Ectodermal cell (in vitro differentiated cells): ENCODE measurements around the gene SNX6.
"Not testable (repeated sequence)": the region's sequence is repeated elsewhere in the genome, so short reads cannot be mapped to it uniquely, and the experiment has no call there.

Experiments used
- H3K27ac ChIP-seq: 2 replicates; pipeline ENCODE4 v1.7.0; 2013; ENCODE audit warnings: mild to moderate bottlenecking, low read depth, low read length; ENCODE audit not compliant: insufficient read depth, poor library complexity, severe bottlenecking
- H3K27me3 ChIP-seq: 2 replicates; pipeline ENCODE4 v1.7.0; 2013; ENCODE audit warnings: mild to moderate bottlenecking, low read length; ENCODE audit not compliant: insufficient read depth, control insufficient read depth, poor library complexity, severe bottlenecking
- H3K36me3 ChIP-seq: one replicate; pipeline ENCODE4 v1.7.0; 2013; ENCODE audit warnings: low read length; ENCODE audit not compliant: control insufficient read depth, insufficient read depth
- H3K4me1 ChIP-seq: one replicate; pipeline ENCODE4 v1.7.0; 2013; ENCODE audit warnings: low read length; ENCODE audit not compliant: control insufficient read depth, insufficient read depth
- H3K4me3 ChIP-seq: 2 replicates; pipeline ENCODE4 v1.7.0; 2013; ENCODE audit warnings: low read depth, low read length, control low read depth; ENCODE audit not compliant: insufficient read depth
- H3K9me3 ChIP-seq: 2 replicates; pipeline ENCODE4 v1.7.0; 2013; ENCODE audit warnings: mild to moderate bottlenecking, low read length, moderate library complexity; ENCODE audit not compliant: control insufficient read depth
- WGBS, 2 experiments: methylation state at CpG; one replicate each; pipeline ENCODE4 v1.1.7; 2013; ENCODE audit warnings: missing lambda C conversion rate in 2 of 2; 5-methylcytosine and 5-hydroxymethylcytosine counted together

The SNX6 gene

DNA sequence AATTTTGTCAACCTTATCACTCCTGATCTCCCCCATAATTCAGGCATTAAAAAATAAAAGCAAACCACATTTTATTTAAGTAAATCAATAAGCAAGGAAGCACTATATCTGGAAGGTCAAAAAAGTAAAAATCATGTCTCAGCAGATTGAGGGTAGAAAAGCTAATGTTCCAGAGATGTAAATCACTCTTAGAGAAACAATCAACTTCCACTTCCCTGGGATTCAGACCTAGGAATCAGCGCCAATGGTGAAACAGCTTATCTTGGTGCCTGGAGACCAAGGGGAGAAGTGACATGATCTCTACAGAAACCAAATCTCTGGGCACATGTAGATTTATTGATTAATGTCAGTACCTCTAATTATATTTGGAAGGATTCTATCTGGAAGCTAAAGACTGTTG is 10.9 kb upstream of the SNX6 start:
- Histone ChIP-seq H3K36me3 (no peaks in the 10 kb centered on the region), H3K4me3 (no peak overlapping the region), H3K27ac (no peak overlapping the region), H3K27me3 (no peaks in the 10 kb centered on the region), H3K9me3 (no peaks in the 10 kb centered on the region), H3K4me1 (no peaks in the 10 kb centered on the region)
- 78 to 83% methylated on average over 1 of the region's 1 CpG for WGBS, 2 experiments

DNA sequence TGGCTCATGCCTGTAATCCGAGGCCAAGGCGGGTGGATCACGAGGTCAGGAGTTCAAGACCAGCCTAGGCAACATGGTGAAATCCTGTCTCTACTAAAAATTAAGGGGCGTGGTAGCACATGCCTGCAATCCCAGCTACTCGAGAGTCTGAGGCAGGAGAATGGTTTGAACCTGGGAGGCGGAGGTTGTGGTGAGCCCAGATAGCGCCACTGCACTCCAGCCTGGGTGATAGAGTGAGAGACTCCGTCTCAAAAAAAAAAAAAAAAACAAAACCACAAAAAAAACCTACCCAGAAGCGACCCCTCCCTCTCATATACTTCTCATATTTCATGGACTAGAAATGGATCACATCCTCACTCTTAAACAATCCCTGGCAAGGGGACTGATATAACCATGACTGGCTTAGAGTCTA is 4.4 kb upstream of the SNX6 start:
- H3K36me3 ChIP-seq, H3K4me3 ChIP-seq, H3K4me1 ChIP-seq, H3K27me3 ChIP-seq, H3K9me3 ChIP-seq, H3K27ac ChIP-seq: not testable (repeated sequence)
- WGBS, 2 experiments, result 91 to 92% methylated on average over 9 of the region's 9 CpGs

DNA sequence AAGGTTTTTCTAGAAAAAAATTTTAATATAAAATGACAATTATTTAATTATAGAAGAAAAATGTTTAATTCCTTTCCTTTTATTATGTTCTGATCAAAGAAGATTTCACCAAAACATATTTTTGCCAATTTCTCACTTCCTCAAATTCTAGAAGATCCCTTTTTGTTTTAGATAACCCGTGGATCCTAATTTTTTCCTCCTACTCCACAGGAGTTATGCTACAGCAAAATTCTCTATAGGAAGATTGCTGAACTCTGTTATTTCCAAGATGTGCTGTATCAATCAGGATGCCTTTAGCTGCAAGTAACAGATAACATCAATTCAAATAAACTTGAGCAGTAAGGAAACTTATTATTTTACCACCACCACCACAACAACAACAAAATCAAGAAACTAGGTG is 3.8 kb upstream of the SNX6 start:
- Histone ChIP-seq H3K9me3 (no peaks in the 10 kb centered on the region), H3K36me3 (no peaks in the 10 kb centered on the region), H3K4me3 (no peak overlapping the region), H3K27ac (no peak overlapping the region), H3K27me3 (no peaks in the 10 kb centered on the region), H3K4me1 (no peaks in the 10 kb centered on the region)
- 90 to 100% methylated on average over 1 of the region's 1 CpG for WGBS, 2 experiments

DNA sequence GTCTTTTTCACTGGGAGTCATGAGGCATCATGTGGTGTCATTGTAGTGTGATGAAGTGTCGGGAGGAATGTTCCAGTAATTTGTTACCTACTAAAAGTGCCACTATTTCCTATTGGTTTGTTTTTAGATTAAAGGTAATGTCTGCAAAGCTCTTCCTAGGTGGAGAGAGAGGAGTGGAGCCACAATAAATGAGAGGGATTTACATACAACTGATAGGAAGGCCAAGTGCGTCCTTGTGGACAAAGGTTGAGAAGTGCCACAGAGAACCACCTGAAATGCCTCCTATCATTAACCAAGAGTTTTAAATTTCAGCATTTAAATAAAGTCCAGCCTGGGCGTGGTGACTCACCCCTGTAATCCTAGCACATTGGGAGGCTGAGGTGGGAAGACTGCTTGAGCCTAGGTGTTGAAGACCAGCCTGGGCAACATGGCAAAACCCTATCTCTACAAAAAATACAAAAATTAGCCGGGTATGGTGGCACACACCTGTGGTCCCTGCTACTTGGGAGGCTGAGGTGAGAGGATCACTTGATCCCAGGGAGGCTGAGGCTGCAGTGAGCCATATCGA is 2.5 kb upstream of the SNX6 start:
- WGBS, 2 experiments, result 80 to 86% methylated on average over 5 of the region's 5 CpGs
- Histone ChIP-seq H3K27me3 (no peaks in the 10 kb centered on the region), H3K9me3 (no peaks in the 10 kb centered on the region), H3K4me3 (no peak overlapping the region), H3K27ac (no peak overlapping the region), H3K4me1 (no peaks in the 10 kb centered on the region), H3K36me3 (no peaks in the 10 kb centered on the region)

DNA sequence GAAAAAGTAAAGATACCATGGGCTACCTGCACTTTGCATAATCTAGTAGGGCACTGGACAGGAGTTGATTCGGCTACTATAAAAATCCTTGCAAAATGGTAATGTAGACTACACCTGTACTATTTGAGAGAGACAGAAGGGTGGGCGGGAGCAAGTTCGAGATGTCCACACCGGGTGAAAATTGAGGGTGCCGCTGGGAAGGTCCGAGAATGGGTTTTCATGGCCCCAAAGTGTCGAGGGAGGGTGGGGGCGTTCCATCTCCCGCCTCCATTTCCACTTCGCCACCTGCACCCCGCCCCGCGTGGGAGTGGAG is 648 bp downstream of the SNX6 start:
- WGBS, 2 experiments, result 2 to 3% methylated on average over 13 of the region's 13 CpGs
- Histone ChIP-seq H3K4me1 (no peaks in the 10 kb centered on the region), H3K36me3 (no peaks in the 10 kb centered on the region), H3K27me3 (no peaks in the 10 kb centered on the region), H3K9me3 (no peaks in the 10 kb centered on the region), H3K27ac (no peak overlapping the region), H3K4me3 (peak overlapping the region; percentile 82)

DNA sequence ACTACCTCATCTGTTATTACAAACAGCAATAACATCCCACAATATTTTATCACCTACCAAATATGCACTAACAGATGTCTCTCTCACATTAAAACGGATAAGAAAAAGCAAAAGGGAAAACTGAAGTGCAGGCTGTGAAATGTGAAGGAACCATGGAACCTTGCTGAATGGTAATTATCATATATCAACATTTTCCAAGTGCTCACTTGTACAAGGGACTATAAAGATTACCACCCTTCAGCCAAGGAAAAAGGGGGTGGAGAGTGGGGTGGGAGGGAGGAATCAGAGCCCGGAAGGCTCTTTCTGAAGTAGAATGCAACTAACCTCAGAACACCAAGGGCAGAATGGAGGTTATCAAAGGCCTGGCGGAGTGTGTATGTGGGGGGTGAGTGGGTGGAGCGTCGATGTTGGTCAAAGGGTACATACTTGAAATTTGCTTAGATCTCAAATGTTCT is 1.2 kb downstream of the SNX6 start:
- Histone ChIP-seq H3K9me3 (no peaks in the 10 kb centered on the region), H3K27ac (no peak overlapping the region), H3K4me1 (no peaks in the 10 kb centered on the region), H3K36me3 (no peaks in the 10 kb centered on the region), H3K27me3 (no peaks in the 10 kb centered on the region), H3K4me3 (peak overlapping the region; percentile 82)
- WGBS, 2 experiments, result 56% methylated on average over 4 to 5 of the region's 5 CpGs

DNA sequence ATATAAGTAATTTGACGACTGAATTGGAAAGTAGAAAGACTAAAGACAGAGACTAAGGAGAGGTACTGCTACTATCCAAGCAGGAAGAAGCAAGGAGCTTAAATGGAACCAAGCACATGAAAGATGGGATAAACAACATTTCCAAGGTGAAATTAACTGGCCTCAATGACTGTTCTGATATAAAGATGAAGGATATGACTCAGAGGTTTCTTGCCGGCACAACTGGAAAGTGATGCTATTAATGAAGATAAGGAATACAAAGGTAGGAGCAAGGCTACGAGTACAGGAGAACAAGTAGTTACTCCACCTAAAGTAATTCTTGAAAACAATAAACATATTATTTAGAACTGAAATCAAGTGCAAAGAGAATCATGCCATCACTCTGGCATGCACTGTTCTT is 6.4 kb downstream of the SNX6 start:
- no peaks in the 10 kb centered on the region for H3K27me3 ChIP-seq
- H3K4me1 ChIP-seq, result no peaks in the 10 kb centered on the region
- H3K9me3 ChIP-seq, result no peaks in the 10 kb centered on the region
- H3K36me3 ChIP-seq, result no peaks in the 10 kb centered on the region
- 86 to 91% methylated on average over 3 of the region's 3 CpGs for WGBS, 2 experiments
- no peak overlapping the region for H3K27ac ChIP-seq
- no peak overlapping the region for H3K4me3 ChIP-seq

DNA sequence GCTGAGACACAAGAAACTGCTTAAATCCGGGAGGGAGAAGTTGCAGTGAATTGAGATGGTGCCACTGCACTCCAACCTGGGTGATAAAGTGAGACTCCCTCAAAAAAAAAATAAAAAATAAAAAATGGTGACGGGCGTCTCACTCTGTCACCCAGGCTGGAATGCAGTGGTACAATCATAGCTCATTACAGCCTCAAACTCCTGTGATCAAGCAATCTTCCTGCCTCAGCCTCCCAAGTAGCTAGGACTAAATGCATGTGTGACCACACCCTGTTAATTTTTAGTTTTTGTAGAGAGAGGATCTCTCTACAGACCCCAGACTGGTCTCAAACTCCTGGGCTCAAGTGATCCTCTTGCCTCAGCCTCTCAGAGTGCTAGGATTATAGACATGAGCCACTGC is 9.1 kb downstream of the SNX6 start:
- WGBS, 2 experiments, result 87 to 98% methylated on average over 3 of the region's 3 CpGs
- Histone ChIP-seq H3K36me3 (no peaks in the 10 kb centered on the region), H3K27me3 (no peaks in the 10 kb centered on the region), H3K4me1 (no peaks in the 10 kb centered on the region), H3K4me3 (no peak overlapping the region), H3K27ac (no peak overlapping the region), H3K9me3 (no peaks in the 10 kb centered on the region)

DNA sequence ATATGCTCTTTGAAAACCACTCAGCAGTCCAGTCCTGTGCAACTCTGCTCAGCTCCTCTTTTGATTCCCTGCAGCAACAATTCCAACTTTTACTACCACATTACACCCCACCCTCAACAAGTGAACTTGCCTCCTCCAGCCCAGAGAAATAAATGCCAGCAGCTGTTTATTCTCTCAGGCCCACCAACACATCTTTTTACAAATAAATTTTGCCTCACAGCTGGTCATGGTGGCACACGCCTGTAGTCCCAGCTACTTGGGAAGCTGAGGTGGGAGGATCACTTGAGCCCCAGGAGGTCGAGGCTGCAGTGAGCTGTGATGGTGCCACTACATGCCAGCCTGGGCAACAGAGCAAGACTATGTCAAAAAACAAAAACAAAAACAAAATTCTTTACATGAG is 9.8 kb downstream of the SNX6 start:
- Histone ChIP-seq H3K36me3 (no peaks in the 10 kb centered on the region), H3K27me3 (no peaks in the 10 kb centered on the region), H3K27ac (no peak overlapping the region), H3K9me3 (no peaks in the 10 kb centered on the region), H3K4me3 (no peak overlapping the region), H3K4me1 (no peaks in the 10 kb centered on the region)
- WGBS, 2 experiments, result 88 to 91% methylated on average over 2 of the region's 2 CpGs

DNA sequence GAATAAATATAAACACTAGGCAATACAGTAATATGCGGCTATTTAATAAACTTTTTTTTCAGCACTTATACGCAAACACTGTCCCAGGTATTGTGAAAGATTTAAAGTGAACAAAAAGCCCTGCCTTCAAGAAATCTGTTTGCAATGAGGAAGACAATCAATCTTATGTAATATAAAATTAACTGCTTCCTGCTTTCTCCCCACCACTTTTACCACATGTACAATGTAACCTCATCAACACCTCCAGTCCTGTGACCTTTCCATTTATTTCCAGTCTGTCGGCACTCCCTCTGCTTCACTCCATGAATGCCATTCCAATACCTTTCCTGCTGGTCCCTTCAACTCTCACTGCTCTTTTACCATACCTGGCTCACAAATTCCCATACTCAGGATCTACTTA is 10.5 kb downstream of the SNX6 start:
- Histone ChIP-seq H3K27ac (no peak overlapping the region), H3K4me3 (no peak overlapping the region), H3K9me3 (no peaks in the 10 kb centered on the region), H3K4me1 (no peaks in the 10 kb centered on the region), H3K36me3 (no peaks in the 10 kb centered on the region), H3K27me3 (no peaks in the 10 kb centered on the region)
- 97% methylated on average over 2 to 3 of the region's 3 CpGs for WGBS, 2 experiments

DNA sequence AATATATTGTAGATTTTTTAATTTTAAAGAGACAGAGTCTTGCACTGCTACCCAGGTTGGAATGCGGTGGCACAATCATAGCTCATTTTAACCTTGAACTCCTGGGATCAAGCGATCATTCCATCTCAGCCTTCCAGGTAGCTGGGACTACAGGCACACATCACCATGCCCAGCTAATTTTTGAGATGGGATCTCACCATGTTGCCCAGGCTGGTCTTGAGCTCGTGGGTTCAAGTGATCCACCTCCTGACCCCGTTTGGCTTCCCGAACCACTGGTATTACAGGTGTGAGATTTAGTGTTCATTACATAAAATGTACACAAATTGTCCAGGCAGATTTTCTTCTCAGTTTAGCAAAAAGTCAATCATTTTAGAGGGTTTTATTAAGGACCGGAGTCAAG is 13.6 kb downstream of the SNX6 start:
- Histone ChIP-seq H3K4me1 (no peaks in the 10 kb centered on the region), H3K27me3 (no peaks in the 10 kb centered on the region), H3K9me3 (no peaks in the 10 kb centered on the region), H3K36me3 (no peaks in the 10 kb centered on the region), H3K4me3 (no peak overlapping the region), H3K27ac (no peak overlapping the region)
- WGBS, 2 experiments, result 95% methylated on average over 4 to 6 of the region's 6 CpGs
